Muscle layer of duodenum (tissue), 2 donors: Measurements from ENCODE around the gene IFI44.

ENCODE experiments used
- H3K27ac ChIP-seq: one replicate; pipeline ENCODE4 v1.7.0; 2013; ENCODE audit warnings: mild to moderate bottlenecking, low read length
- H3K27me3 ChIP-seq: one replicate; pipeline ENCODE4 v1.7.0; 2013; ENCODE audit warnings: low read depth, mild to moderate bottlenecking, control low read depth, low read length
- H3K36me3 ChIP-seq, 2 donors: one replicate each; pipeline ENCODE4 v1.7.0; 2013; ENCODE audit warnings: low read length in 2 of 2, control low read depth in 1 of 2, mild to moderate bottlenecking in 1 of 2; ENCODE audit not compliant: insufficient read depth in 2 of 2, control insufficient read depth in 1 of 2
- H3K4me1 ChIP-seq, 2 donors: one replicate each; pipeline ENCODE4 v1.7.0; 2013; ENCODE audit warnings: low read length in 2 of 2, mild to moderate bottlenecking in 2 of 2, control low read depth in 1 of 2, moderate library complexity in 1 of 2; ENCODE audit not compliant: insufficient read depth in 2 of 2, control insufficient read depth in 1 of 2
- H3K4me3 ChIP-seq, 2 donors: one replicate each; pipeline ENCODE4 v1.7.0; 2013; ENCODE audit warnings: low read length in 2 of 2, low read depth in 1 of 2, mild to moderate bottlenecking in 1 of 2
- H3K9me3 ChIP-seq, 2 donors: one replicate each; pipeline ENCODE4 v1.7.0; 2013; ENCODE audit warnings: low read length in 2 of 2, control low read depth in 1 of 2, mild to moderate bottlenecking in 1 of 2; ENCODE audit not compliant: control insufficient read depth in 1 of 2
- donor health status: healthy.

Gene IFI44

GRCh38 chr1:78652019-78652560, 2.5 kb downstream of the IFI44 start:
- Histone ChIP-seq H3K36me3 (peaks cover 0 to 9% of the 10 kb centered on the region in 2 donors), H3K4me1 (peaks cover 13 to 15% of the 10 kb centered on the region in 2 donors), H3K27ac (no peak overlapping the region), H3K4me3 (peak overlapping the region; percentile 58 to 84), H3K9me3 (no peaks in the 10 kb centered on the region), H3K27me3 (no peaks in the 10 kb centered on the region)

- Histone ChIP-seq H3K9me3 (no peaks in the 10 kb centered on the region), H3K4me3 (no peak overlapping the region), H3K27me3 (no peaks in the 10 kb centered on the region), H3K36me3 (peaks cover 24 to 26% of the 10 kb centered on the region in 2 donors), H3K27ac (no peak overlapping the region), H3K4me1 (peaks cover 0 to 2% of the 10 kb centered on the region in 2 donors)
These were observed 9.3 kb downstream of the IFI44 start for GRCh38 chr1:78658901-78659300.

GRCh38 chr1:78663923-78664322, 14.3 kb downstream of the IFI44 start:
- no peaks in the 10 kb centered on the region for H3K27me3 ChIP-seq
- H3K36me3 ChIP-seq, result peaks cover 14 to 24% of the 10 kb centered on the region in 2 donors
- no peak overlapping the region for H3K4me3 ChIP-seq
- no peak overlapping the region for H3K27ac ChIP-seq
- H3K9me3 ChIP-seq, result no peaks in the 10 kb centered on the region
- H3K4me1 ChIP-seq, result no peaks in the 10 kb centered on the region

- H3K4me1 ChIP-seq, result no peaks in the 10 kb centered on the region
- no peaks in the 10 kb centered on the region for H3K27me3 ChIP-seq
- H3K36me3 ChIP-seq, result peaks cover 8 to 17% of the 10 kb centered on the region in 2 donors
- no peak overlapping the region for H3K4me3 ChIP-seq
- no peak overlapping the region for H3K27ac ChIP-seq
- no peaks in the 10 kb centered on the region for H3K9me3 ChIP-seq
These were observed 15.1 kb downstream of the IFI44 start for GRCh38 chr1:78664763-78665162.

- no peak overlapping the region for H3K4me3 ChIP-seq
- no peaks in the 10 kb centered on the region for H3K4me1 ChIP-seq
- peaks cover 0 to 10% of the 10 kb centered on the region in 2 donors for H3K36me3 ChIP-seq
- H3K9me3 ChIP-seq, result no peaks in the 10 kb centered on the region
- H3K27ac ChIP-seq, result no peak overlapping the region
- H3K27me3 ChIP-seq, result no peaks in the 10 kb centered on the region
These were observed 16.2 kb downstream of the IFI44 start for GRCh38 chr1:78665809-78666208.

- Histone ChIP-seq H3K4me1 (no peaks in the 10 kb centered on the region), H3K27me3 (no peaks in the 10 kb centered on the region), H3K36me3 (peaks cover 0 to 3% of the 10 kb centered on the region in 2 donors), H3K9me3 (no peaks in the 10 kb centered on the region), H3K4me3 (no peak overlapping the region), H3K27ac (no peak overlapping the region)
These were observed 18.3 kb downstream of the IFI44 start for GRCh38 chr1:78667939-78668338.

GRCh38 chr1:78668427-78668826, 18.8 kb downstream of the IFI44 start:
- Histone ChIP-seq H3K36me3 (no peaks in the 10 kb centered on the region), H3K27me3 (no peaks in the 10 kb centered on the region), H3K4me1 (no peaks in the 10 kb centered on the region), H3K4me3 (no peak overlapping the region), H3K9me3 (no peaks in the 10 kb centered on the region), H3K27ac (no peak overlapping the region)

- Histone ChIP-seq H3K4me3 (no peak overlapping the region), H3K36me3 (no peaks in the 10 kb centered on the region), H3K27ac (no peak overlapping the region), H3K27me3 (no peaks in the 10 kb centered on the region), H3K9me3 (no peaks in the 10 kb centered on the region), H3K4me1 (no peaks in the 10 kb centered on the region)
These were observed 22.8 kb downstream of the IFI44 start for GRCh38 chr1:78672428-78672827.

GRCh38 chr1:78673120-78673519, 23.5 kb downstream of the IFI44 start:
- no peaks in the 10 kb centered on the region for H3K4me1 ChIP-seq
- H3K4me3 ChIP-seq, result no peak overlapping the region
- H3K9me3 ChIP-seq, result no peaks in the 10 kb centered on the region
- no peaks in the 10 kb centered on the region for H3K36me3 ChIP-seq
- no peaks in the 10 kb centered on the region for H3K27me3 ChIP-seq
- no peak overlapping the region for H3K27ac ChIP-seq

GRCh38 chr1:78676347-78676982, 26.8 kb downstream of the IFI44 start:
- no peaks in the 10 kb centered on the region for H3K27me3 ChIP-seq
- H3K4me3 ChIP-seq, result no peak overlapping the region

GRCh38 chr1:78676993-78677392, 27.4 kb downstream of the IFI44 start:
- H3K4me1 ChIP-seq, result no peaks in the 10 kb centered on the region
- no peak overlapping the region for H3K27ac ChIP-seq
- no peaks in the 10 kb centered on the region for H3K9me3 ChIP-seq
- H3K4me3 ChIP-seq, result no peak overlapping the region
- H3K27me3 ChIP-seq, result no peaks in the 10 kb centered on the region
- H3K36me3 ChIP-seq, result no peaks in the 10 kb centered on the region

More at GRCh38 chr1:78676347-78676982, 26.8 kb downstream of the IFI44 start:
- no peak overlapping the region for H3K27ac ChIP-seq
- H3K9me3 ChIP-seq, result no peaks in the 10 kb centered on the region
- no peaks in the 10 kb centered on the region for H3K4me1 ChIP-seq
- no peaks in the 10 kb centered on the region for H3K36me3 ChIP-seq

- Histone ChIP-seq H3K27me3 (no peaks in the 10 kb centered on the region), H3K36me3 (no peaks in the 10 kb centered on the region), H3K4me1 (no peaks in the 10 kb centered on the region), H3K27ac (no peak overlapping the region), H3K4me3 (no peak overlapping the region), H3K9me3 (no peaks in the 10 kb centered on the region)
These were observed 28.2 kb downstream of the IFI44 start for GRCh38 chr1:78677788-78678187.
